ENCODE data around the gene CEP128.

Gene CEP128

DNA sequence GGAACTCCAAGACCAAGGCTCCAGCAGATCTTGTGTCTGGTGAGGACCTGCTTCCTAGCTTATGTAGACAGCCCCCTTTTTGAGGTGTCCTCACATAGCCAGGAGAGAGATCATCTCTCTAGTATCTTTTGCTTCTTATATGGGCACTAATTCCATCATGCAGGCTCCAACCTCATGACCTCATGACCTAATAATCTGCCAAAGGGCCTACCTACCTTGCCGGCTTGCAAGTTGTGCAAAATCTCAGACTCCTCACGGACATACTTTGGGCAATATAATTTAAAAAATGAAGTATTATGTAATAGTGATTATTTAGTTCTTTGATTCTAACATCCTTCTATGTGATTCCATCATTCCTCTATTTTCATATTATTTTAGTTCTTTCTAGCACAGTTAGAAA is 397.2 kb downstream of the CEP128 start:
- DNase-seq (ENCODE audit: low spot score): no peak

GRCh38 chr14:80543211-80543610 is 398.3 kb downstream of the CEP128 start:
- no peak for DNase-seq (ENCODE audit: low spot score)

DNA sequence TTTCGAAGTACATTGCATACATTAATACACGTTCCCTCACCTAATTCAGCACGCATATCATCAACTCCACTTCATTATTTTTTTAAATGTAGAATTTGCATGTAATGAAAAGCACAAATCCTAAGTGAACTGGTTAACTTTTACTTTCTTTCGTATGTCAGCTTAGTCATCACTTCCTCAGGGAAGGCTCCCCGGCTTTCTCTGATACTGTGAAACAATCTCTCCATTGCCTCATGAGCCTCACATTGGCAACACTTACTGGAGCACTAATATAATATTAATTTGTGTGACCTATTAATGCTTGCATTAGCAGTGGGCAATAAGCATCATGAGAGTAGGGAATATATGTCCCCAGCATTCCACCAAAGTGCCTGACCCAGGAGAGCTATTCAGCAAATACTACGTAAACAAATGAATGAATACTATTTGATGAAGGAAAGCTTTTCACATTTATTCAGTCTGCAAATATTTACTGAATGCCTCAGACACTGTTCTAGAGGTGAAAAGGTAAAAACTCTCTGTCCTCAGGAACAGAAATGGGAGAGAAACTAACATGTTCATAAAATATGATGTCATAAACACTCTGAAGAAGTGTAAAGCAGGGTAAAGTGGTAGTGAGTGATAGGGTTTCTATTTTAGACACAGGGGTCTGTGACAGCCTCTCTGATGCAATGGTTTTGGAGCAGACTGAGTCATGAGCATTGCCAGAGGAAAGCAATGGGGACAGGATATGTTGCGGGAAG is 402.7 kb downstream of the CEP128 start:
- no peak for DNase-seq (ENCODE audit: low spot score)

DNA sequence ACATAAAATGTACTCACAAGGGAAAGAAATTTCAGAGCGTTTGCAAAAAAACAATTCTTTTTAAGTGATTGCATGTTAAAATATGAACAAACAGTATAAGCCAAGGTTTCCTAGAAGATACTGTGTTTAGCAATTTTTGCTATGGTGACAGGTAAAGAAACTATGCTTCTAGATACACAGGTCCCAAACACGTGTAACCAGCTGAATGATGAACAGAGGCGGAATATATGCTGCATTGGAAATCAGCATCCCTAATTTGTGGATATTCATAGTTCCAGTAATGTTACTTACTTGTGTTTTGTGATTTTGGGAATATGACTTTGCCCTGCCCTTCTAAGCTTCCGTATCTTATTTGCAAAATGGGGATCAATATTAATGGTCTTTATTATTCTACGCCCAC is 403.9 kb downstream of the CEP128 start:
- DNase-seq (ENCODE audit: low spot score): no peak

GRCh38 chr14:80536456-80536855 is 405.1 kb downstream of the CEP128 start:
- DNase-seq (ENCODE audit: low spot score): no peak

DNA sequence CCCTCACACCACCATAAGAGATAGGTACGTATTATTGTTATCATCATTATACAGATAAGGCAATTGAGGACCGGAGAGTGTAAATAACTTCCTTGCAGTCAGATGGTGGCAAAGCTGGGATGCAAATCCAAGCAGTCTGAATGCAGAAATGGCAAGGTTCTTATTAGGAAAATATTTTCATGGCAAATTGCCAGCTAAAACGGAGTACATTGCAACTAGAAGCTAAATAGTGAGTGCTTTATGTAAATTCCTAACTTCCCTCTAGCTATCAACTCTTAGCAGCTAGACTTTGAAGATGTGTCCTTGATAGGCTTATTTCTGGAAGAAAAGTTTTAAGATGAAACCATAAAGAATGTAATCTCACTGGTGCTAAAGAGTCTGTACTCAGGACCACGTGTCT is 406.4 kb downstream of the CEP128 start:
- DNase-seq (ENCODE audit: low spot score): no peak

DNA sequence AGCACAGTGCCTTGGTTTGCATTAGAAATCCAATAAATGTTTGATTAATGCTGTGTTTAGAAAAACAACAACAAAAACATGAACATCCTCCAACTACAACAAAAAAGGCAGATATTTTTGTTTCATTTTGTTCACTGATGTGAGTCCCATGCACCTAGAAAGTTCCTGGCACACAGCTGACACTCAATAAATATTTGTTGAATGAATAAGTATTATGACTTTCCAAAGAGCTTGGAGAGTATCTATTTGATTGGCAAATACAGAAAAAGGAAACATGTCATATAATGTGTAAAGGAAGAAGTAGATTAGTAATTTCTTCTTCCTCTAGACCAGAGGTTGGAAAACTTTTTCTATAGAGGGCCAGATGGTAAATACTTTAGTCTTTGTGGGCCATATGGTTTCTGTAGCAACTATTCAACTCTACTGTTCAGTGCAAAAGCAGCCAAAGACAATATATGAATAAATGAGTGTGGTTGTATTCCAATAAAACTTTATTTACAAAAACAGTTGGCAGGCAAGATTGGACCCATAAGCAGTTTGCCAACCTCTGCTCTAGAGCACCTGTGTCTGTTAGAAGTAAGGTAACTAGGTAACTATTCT is 417.9 kb downstream of the CEP128 start:
- DNase-seq (ENCODE audit: low spot score): no peak

DNA sequence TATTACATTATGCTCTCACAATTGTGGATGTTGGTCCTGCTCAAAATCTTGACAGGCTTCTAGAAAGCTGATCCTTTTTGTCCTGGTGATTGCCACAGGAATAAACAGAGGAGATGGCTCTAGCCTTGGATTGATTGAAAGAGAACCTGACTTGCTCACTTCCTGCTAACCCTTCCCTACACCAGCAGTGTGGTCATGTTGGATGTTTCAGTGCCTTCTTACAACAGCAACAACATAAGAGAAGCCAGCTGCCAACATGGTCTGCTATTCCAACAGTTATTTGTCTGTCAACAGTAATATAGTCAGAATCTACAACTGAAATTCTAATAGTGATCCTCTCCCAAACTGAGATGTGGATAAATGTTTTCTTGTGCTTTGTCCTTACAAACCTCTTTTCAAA is 418.6 kb downstream of the CEP128 start:
- DNase-seq (ENCODE audit: low spot score): no peak

- DNase-seq (ENCODE audit: low spot score): no peak
Observed at GRCh38 chr14:80522411-80522810, 419.1 kb downstream of the CEP128 start.

DNA sequence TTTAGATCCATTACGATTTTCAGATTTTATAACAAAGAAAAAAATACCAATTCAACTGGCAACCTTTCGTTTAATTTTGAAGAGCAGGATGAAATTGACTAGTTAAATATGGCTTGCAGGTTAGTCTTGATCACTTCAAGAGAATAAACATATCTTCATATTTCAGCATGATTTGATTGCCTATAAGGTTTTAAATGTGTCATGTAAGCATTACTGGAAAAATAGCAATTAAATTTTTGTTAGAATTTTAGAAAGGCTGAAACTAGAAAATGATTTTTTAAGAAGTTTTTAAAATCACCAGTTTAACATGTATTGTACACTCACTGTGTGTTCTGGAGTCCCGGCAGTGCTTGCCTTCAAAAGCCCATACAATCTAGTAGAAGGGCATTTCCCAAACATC is 420.1 kb downstream of the CEP128 start:
- no peak for DNase-seq (ENCODE audit: low spot score)

DNA sequence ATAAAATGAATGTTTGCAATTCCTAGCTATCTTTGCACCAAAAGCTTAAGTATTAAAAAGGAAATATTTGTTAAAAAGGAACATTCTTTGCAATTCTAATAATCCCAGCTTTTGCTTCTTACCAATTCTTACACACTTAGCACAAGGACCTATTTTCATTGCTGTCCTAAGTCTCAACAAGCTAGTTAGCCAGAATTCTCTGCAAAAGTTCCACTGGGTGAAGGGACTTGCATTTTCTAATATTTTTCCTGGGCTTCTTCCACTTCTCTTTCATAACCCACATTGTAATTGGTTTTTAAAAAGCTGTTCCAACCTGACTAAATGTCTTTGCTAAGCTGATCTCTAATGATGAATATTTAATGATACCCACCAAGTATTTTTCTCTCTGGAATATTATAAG is 422.5 kb downstream of the CEP128 start:
- no peak for DNase-seq (ENCODE audit: low spot score)

- DNase-seq (ENCODE audit: low spot score): no peak
Observed at GRCh38 chr14:80518173-80518572, 423.4 kb downstream of the CEP128 start.

DNA sequence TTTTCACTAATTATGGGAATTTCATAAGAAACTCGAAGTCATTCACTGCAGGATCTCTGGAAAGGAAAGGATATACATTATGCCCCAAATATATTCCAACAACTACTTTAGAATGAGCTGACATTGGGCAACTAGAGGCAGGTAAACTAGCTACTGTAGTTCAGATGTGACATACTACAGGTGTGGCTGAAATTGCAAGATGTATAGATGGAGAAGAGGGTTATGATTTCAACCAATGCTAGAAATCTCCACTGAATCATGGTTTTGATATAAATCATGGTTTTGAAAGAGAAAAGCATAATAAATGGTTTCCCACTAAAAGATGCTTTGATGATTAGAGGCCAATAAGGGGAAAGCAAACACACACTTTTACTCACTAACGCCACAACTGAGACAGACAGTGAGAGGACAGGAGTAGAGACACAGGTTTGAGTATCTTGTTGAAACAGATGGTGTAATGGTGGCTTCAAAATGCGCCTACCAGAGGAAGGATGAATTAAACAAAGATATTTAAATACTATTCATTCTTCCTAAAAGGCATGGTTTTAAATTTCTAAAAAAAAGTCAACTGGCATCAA is 434.2 kb downstream of the CEP128 start:
- no peak for DNase-seq (ENCODE audit: low spot score)

DNA sequence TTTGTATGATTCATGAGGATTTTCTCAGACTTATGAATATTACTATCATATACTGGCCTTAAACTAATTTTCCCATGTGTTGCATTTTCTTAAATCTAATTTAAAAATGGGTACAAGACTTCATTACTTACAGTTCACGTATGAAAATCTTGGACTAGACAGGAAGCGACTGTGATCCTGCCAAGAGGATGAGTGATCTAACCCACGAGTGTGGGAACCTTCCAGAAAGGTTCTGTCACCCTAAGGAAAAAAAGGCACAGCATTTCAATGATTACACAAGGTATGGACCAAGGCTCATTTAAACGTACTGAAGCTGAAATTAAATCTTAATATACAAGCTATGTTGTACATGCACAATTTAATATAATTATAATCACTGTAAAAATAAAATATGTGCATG is 436.8 kb downstream of the CEP128 start:
- DNase-seq (ENCODE audit: low spot score): no peak

GRCh38 chr14:80498533-80498932 is 443.0 kb downstream of the CEP128 start:
- no peak for DNase-seq (ENCODE audit: low spot score)

GRCh38 chr14:80496090-80496489 is 445.4 kb downstream of the CEP128 start:
- DNase-seq (ENCODE audit: low spot score): no peak

- DNase-seq (ENCODE audit: low spot score): no peak
Observed at GRCh38 chr14:80494769-80495168, 446.8 kb downstream of the CEP128 start.

DNA sequence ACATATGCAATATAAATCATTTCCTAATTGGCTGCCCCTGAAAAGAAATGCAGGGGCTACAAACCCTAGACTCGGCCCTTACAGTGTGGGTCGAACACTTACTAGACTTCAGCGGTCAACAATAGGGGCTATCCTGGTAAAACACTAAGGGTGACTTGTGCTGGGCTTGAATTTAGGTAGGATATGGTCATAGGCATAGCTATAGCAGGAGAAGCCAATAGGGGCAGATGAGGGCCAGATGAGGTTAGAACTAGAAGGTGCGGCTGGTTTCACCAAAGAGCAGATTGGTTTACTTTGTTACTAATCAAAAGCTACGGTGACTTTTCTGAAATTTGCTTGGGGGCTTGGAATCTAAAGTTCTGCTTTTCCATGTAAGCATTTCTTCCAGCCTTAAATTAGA is 447.9 kb downstream of the CEP128 start:
- no peak for DNase-seq (ENCODE audit: low spot score)

DNA sequence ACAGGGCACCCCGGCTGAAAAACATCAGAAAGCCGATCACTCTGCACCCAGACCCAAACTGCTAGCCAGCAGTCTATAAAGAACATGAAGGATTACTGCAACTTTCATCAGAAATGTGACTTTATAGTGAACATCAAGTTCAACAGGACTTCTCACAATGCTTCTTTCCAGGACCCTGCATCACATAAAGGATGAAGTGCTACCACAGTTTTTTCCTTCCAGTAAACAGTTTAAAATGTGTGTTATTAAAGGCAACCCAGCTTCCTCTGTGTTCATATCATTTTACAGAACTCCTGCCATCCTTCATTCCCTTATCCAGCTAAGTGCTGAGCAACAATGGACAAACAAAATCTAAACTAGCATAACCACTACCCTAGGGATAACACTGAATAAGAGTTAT is 449.9 kb downstream of the CEP128 start:
- DNase-seq (ENCODE audit: low spot score): no peak

GRCh38 chr14:80491131-80491530 is 450.4 kb downstream of the CEP128 start:
- peak; percentile 37 for DNase-seq (ENCODE audit: low spot score)

GRCh38 chr14:80489513-80489912 is 452.0 kb downstream of the CEP128 start:
- no peak for DNase-seq (ENCODE audit: low spot score)

DNA sequence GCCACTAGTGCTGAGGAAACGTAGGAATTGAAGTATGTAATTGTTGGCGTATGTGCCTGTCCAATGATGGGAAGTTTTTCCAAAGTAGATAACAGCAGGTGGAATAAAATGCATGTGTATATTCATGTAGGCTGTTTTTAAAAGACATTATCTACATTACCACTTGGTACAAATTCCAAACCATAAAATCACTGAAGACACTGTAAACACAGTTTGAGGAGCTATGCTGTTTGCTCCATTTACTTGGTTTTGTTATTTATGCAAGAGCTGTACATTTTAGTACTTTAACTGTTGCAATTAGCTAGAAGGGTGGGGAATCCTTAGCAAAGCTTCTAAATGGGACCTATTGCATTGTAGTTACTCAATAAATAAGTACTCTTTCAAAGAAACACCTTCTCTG is 455.8 kb downstream of the CEP128 start:
- no peak for DNase-seq (ENCODE audit: low spot score)

DNA sequence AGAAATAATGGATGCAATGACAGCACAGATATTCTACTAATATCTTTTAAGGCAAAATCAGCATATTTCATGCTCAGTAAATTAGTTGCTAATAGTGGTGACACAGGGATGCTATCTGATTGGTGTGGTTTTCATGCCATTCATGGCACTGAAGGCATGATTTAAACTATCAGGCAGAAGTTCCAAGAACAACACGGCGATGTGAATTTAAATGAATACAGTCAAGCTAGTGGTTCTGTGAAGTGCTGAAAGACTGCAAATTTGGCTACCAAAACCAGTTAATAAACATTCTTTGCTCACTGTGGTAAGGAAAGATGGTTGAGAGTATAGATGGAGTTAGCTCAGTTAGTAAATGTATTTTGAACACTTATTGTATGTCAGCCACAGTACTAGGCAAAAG is 458.2 kb downstream of the CEP128 start:
- no peak for DNase-seq (ENCODE audit: low spot score)

Data from SW480 (cell line).